GM23338 (cell line): ENCODE results near the gene OSBPL6. TPM values are rescaled to one million over a fixed set of nuclear protein-coding genes. Genes with fewer than 3 reads are reported as not detected.

Experiments used
- ATAC-seq: fragments of 200-7000 bp; cut with Tn5 transposase; 3 replicates; pipeline ENCODE4 v1.9.1; 2020
- DNase-seq: peaks from one replicate; pipeline ENCODE4 v3.0.0-alpha.2; 2015; ENCODE audit warnings: low spot score
- H2AFZ ChIP-seq: fragments of 200-600 bp; sonication (generic); 2 replicates; pipeline ENCODE4 v1.8.0; 2016; ENCODE audit warnings: antibody characterized with exemption, mild to moderate bottlenecking, moderate library complexity
- H3F3A ChIP-seq: fragments of 200-600 bp; sonication (generic); replicated peaks from 2 replicates; pipeline ENCODE4 v1.8.0; 2017; ENCODE audit warnings: antibody characterized with exemption, mixed run types, low read depth
- H3K27ac ChIP-seq: fragments of 200-600 bp; sonication (generic); 2 replicates; pipeline ENCODE4 v1.6.1; 2016; ENCODE audit warnings: low read depth
- H3K27me3 ChIP-seq: fragments of 200-600 bp; sonication (generic); 2 replicates; pipeline ENCODE4 v1.8.0; 2016; ENCODE audit warnings: mild to moderate bottlenecking, mixed run types, moderate library complexity; ENCODE audit not compliant: insufficient read depth
- H3K36me3 ChIP-seq: fragments of 200-600 bp; sonication (generic); 2 replicates; pipeline ENCODE4 v1.8.0; 2016; ENCODE audit warnings: mild to moderate bottlenecking; ENCODE audit not compliant: insufficient read depth
- H3K4me1 ChIP-seq: fragments of 200-600 bp; sonication (generic); 2 replicates; pipeline ENCODE4 v1.8.0; 2016; ENCODE audit warnings: mild to moderate bottlenecking, moderate library complexity; ENCODE audit not compliant: insufficient read depth
- H3K4me2 ChIP-seq: fragments of 200-600 bp; sonication (generic); 2 replicates; pipeline ENCODE4 v1.7.1; 2017; ENCODE audit warnings: mixed run types
- H3K4me3 ChIP-seq: fragments of 200-600 bp; sonication (generic); 2 replicates; pipeline ENCODE4 v1.6.1; 2016; ENCODE audit warnings: mixed run types
- H3K79me2 ChIP-seq: fragments of 200-600 bp; sonication (generic); replicated peaks from 2 replicates; pipeline ENCODE4 v1.8.0; 2017; ENCODE audit warnings: mild to moderate bottlenecking; ENCODE audit not compliant: insufficient read depth
- H3K9me2 ChIP-seq: fragments of 200-600 bp; sonication (generic); 2 replicates; pipeline ENCODE4 v1.8.0; 2017; ENCODE audit not compliant: insufficient read depth
- H4K20me1 ChIP-seq: fragments of 200-600 bp; sonication (generic); replicated peaks from 2 replicates; pipeline ENCODE4 v1.8.0; 2017; ENCODE audit warnings: mild to moderate bottlenecking; ENCODE audit not compliant: insufficient read depth
- H3K27ac Mint-ChIP-seq: 2 replicates; pipeline ENCODE4 v1.8.0; 2020; ENCODE audit warnings: inconsistent platforms, mild to moderate bottlenecking, moderate library complexity, mixed read lengths
- H3K27me3 Mint-ChIP-seq: 3 replicates; pipeline ENCODE4 v1.8.0; 2022; ENCODE audit warnings: low read depth, mild to moderate bottlenecking, moderate library complexity, mixed read lengths, inconsistent platforms; ENCODE audit not compliant: insufficient read depth, poor library complexity
- H3K36me3 Mint-ChIP-seq: 3 replicates; pipeline ENCODE4 v1.8.0; 2021; ENCODE audit warnings: low read depth, mild to moderate bottlenecking, inconsistent platforms, moderate library complexity, mixed read lengths
- H3K4me1 Mint-ChIP-seq: 3 replicates; pipeline ENCODE4 v1.8.0; 2020; ENCODE audit warnings: mild to moderate bottlenecking, inconsistent platforms, mixed read lengths
- H3K4me3 Mint-ChIP-seq: 3 replicates; pipeline ENCODE4 v1.8.0; 2021; ENCODE audit warnings: moderate library complexity, mild to moderate bottlenecking, inconsistent platforms, mixed read lengths
- H3K9me3 Mint-ChIP-seq: 3 replicates; pipeline ENCODE4 v1.8.0; 2020; ENCODE audit warnings: moderate library complexity, mild to moderate bottlenecking, inconsistent platforms, mixed read lengths
- CREB1 ChIP-seq: fragments of 250-450 bp; sonication (Bioruptor Pico); IDR thresholded peaks from 2 replicates; pipeline ENCODE4 v1.5.0; 2020; ENCODE audit warnings: low read depth, mild to moderate bottlenecking, moderate library complexity
- CTCF ChIP-seq, 2 experiments: fragments of 200-600 bp in 1 of 2; sonication (generic) in 1 of 2; conservative IDR thresholded peaks; 2 replicates each; pipeline versions ENCODE4 v1.5.1 to v1.6.1; 2016 to 2017; ENCODE audit warnings: antibody characterized with exemption in 2 of 2, low read depth in 2 of 2, mild to moderate bottlenecking in 2 of 2, moderate library complexity in 1 of 2
- ETS1 ChIP-seq: IDR thresholded peaks from 2 replicates; pipeline ENCODE4 v1.6.1; 2016; ENCODE audit warnings: antibody characterized with exemption
- EZH2 ChIP-seq: fragments of 200-600 bp; sonication (generic); IDR thresholded peaks from one replicate; pipeline ENCODE4 v1.8.0; 2017; ENCODE audit warnings: antibody characterized with exemption, mild to moderate bottlenecking, low read depth; ENCODE audit not compliant: unreplicated experiment
- EZH2phosphoT487 ChIP-seq: fragments of 200-600 bp; sonication (generic); IDR thresholded peaks from one replicate; pipeline ENCODE4 v1.8.1; 2018; ENCODE audit warnings: antibody characterized with exemption; ENCODE audit not compliant: unreplicated experiment
- NANOG ChIP-seq: IDR thresholded peaks from 2 replicates; pipeline ENCODE4 v1.6.1; 2016; ENCODE audit warnings: antibody characterized with exemption, borderline replicate concordance
- POLR2AphosphoS5 ChIP-seq: IDR thresholded peaks from 2 replicates; pipeline ENCODE4 v1.6.1; 2016; ENCODE audit warnings: antibody characterized with exemption, low read depth
- REST ChIP-seq: IDR thresholded peaks from one replicate; pipeline ENCODE4 v1.6.1; 2018; ENCODE audit warnings: antibody characterized with exemption; ENCODE audit not compliant: unreplicated experiment
- ZNF331 ChIP-seq: fragments of 250-450 bp; sonication (Bioruptor Pico); IDR thresholded peaks from 2 replicates; pipeline ENCODE4 v1.5.0; 2020; ENCODE audit warnings: low read depth, mild to moderate bottlenecking, moderate library complexity
- polyA plus RNA-seq: library from polyadenylated mRNA; unstranded; fragments of >200 nt; fragmentation: Nextera tagmentation; extraction: Ambion mirVana; gene quantifications from 2 replicates; pipeline ENCODE4 v1.2.1, GENCODE V29; 2016
- total RNA-seq: library from RNA; depleted of rRNA; stranded (reverse); fragments of >200 nt; shearing (Covaris generic); gene quantifications from 2 replicates; pipeline ENCODE4 v1.2.3, GENCODE V29; 2014
- TF ChIP-seq, protein P1 (sequence below): fragments of 250-450 bp; sonication (Bioruptor Pico); IDR thresholded peaks from 2 replicates; pipeline ENCODE4 v1.5.0; 2020; ENCODE audit warnings: mild to moderate bottlenecking, moderate library complexity

Gene OSBPL6
- total and polyA plus RNA-seq, 2 experiments from 2014 or later, result 6.0 to 8.5 TPM

DNA sequence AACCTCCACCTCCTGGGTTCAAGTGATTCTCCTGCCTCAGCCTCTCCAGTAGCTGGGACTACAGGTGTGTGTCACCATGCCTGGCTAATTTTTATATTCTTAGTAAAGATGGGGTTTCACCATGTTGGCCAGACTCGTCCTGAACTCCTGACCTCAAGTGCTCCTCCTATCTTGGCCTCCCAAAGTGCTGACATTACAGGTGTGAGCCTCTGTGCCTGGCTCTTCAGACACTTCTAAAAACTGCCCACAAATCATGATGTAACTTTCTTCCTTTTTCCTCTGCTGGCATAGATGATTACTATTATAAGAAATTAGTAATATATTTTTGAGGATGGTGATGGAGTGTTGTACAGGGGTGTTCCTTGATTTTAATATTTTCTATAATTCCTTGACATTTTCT, 6.0 kb downstream of the OSBPL6 start (continued):
- TF ChIP-seq REST, result no peak
- no peak for TF ChIP-seq EZH2
- TF ChIP-seq EZH2phosphoT487, result no peak
- TF ChIP-seq ZNF331 (CRISPR knock-in tag), result no peak
- no peak for TF ChIP-seq NANOG
- TF ChIP-seq ETS1, result no peak

DNA sequence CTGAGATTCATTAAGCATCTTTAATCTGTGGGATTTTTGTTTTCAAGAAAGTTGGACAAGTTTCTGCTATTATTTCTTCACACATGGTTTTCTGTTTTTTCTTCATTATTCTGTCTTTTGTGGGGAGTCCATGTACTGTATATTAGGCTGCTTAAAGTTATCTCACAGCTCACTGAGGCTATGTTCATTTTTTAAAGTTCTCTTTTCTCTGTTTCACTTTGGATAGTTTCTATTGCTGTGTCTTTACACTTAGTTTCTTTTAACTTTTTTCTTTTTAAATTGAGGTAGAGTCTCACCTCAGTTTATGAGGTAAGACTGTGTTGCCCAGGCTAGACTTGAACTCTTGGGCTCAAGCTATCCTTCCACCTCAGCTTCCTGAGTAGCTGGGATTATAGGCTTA, 8.6 kb downstream of the OSBPL6 start:
- Histone ChIP-seq H4K20me1 (no peaks in the 10 kb centered on the region; the same call in 1 of the 2 replicates), H3K79me2 (no peaks in the 10 kb centered on the region; the same call in 1 of the 2 replicates), H3K36me3 (no peaks in the 10 kb centered on the region), H3K27ac (no peak overlapping the region), H3K4me2 (no peak overlapping the region), H3K27me3 (no peaks in the 10 kb centered on the region), H3K4me1 (peaks cover 2% of the 10 kb centered on the region), H2AFZ (no peak overlapping the region), H3K9me2 (no peaks in the 10 kb centered on the region), H3F3A (no peaks in the 10 kb centered on the region), H3K4me3 (no peak overlapping the region)
- no peak overlapping the region for H3K27ac Mint-ChIP-seq
- H3K36me3 Mint-ChIP-seq, result no peaks in the 10 kb centered on the region
- ATAC-seq (no peak), DNase-seq (no peak)
- TF ChIP-seq, protein P1, sequence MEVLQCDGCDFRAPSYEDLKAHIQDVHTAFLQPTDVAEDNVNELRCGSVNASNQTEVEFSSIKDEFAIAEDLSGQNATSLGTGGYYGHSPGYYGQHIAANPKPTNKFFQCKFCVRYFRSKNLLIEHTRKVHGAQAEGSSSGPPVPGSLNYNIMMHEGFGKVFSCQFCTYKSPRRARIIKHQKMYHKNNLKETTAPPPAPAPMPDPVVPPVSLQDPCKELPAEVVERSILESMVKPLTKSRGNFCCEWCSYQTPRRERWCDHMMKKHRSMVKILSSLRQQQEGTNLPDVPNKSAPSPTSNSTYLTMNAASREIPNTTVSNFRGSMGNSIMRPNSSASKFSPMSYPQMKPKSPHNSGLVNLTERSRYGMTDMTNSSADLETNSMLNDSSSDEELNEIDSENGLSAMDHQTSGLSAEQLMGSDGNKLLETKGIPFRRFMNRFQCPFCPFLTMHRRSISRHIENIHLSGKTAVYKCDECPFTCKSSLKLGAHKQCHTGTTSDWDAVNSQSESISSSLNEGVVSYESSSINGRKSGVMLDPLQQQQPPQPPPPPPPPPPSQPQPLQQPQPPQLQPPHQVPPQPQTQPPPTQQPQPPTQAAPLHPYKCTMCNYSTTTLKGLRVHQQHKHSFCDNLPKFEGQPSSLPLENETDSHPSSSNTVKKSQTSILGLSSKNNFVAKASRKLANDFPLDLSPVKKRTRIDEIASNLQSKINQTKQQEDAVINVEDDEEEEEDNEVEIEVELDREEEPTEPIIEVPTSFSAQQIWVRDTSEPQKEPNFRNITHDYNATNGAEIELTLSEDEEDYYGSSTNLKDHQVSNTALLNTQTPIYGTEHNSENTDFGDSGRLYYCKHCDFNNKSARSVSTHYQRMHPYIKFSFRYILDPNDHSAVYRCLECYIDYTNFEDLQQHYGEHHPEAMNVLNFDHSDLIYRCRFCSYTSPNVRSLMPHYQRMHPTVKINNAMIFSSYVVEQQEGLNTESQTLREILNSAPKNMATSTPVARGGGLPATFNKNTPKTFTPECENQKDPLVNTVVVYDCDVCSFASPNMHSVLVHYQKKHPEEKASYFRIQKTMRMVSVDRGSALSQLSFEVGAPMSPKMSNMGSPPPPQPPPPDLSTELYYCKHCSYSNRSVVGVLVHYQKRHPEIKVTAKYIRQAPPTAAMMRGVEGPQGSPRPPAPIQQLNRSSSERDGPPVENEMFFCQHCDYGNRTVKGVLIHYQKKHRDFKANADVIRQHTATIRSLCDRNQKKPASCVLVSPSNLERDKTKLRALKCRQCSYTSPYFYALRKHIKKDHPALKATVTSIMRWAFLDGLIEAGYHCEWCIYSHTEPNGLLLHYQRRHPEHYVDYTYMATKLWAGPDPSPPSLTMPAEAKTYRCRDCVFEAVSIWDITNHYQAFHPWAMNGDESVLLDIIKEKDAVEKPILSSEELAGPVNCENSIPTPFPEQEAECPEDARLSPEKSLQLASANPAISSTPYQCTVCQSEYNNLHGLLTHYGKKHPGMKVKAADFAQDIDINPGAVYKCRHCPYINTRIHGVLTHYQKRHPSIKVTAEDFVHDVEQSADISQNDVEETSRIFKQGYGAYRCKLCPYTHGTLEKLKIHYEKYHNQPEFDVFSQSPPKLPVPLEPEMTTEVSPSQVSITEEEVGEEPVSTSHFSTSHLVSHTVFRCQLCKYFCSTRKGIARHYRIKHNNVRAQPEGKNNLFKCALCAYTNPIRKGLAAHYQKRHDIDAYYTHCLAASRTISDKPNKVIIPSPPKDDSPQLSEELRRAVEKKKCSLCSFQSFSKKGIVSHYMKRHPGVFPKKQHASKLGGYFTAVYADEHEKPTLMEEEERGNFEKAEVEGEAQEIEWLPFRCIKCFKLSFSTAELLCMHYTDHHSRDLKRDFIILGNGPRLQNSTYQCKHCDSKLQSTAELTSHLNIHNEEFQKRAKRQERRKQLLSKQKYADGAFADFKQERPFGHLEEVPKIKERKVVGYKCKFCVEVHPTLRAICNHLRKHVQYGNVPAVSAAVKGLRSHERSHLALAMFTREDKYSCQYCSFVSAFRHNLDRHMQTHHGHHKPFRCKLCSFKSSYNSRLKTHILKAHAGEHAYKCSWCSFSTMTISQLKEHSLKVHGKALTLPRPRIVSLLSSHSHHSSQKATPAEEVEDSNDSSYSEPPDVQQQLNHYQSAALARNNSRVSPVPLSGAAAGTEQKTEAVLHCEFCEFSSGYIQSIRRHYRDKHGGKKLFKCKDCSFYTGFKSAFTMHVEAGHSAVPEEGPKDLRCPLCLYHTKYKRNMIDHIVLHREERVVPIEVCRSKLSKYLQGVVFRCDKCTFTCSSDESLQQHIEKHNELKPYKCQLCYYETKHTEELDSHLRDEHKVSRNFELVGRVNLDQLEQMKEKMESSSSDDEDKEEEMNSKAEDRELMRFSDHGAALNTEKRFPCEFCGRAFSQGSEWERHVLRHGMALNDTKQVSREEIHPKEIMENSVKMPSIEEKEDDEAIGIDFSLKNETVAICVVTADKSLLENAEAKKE (CRISPR knock-in tag), result no peak
- TF ChIP-seq CREB1, result no peak
- no peak for TF ChIP-seq EZH2phosphoT487
- no peak for TF ChIP-seq POLR2AphosphoS5
- TF ChIP-seq CTCF (conservative IDR thresholded peaks at IDR 0.05; ENCODE audit: low read depth in 2 of 2), result no peak
- H3K9me3 Mint-ChIP-seq, result no peaks in the 10 kb centered on the region
- peaks cover 14% of the 10 kb centered on the region for H3K4me1 Mint-ChIP-seq
- no peaks in the 10 kb centered on the region for H3K27me3 Mint-ChIP-seq
- no peak overlapping the region for H3K4me3 Mint-ChIP-seq
